HTERT RPE-1 (cell line): ENCODE measurements around the gene PKD2.
"Not testable (repeated sequence)": the region's sequence is repeated elsewhere in the genome, so short reads cannot be mapped to it uniquely, and the experiment has no call there.

ENCODE experiments used
- in situ Hi-C: fragments of 300-500 bp; cut with MboI; formaldehyde crosslinking; loops from 4 replicates; pipeline ENCODE4 v1.14.3; 2020; ENCODE audit warnings: low sequenced_read_pairs

PKD2 gene

DNA sequence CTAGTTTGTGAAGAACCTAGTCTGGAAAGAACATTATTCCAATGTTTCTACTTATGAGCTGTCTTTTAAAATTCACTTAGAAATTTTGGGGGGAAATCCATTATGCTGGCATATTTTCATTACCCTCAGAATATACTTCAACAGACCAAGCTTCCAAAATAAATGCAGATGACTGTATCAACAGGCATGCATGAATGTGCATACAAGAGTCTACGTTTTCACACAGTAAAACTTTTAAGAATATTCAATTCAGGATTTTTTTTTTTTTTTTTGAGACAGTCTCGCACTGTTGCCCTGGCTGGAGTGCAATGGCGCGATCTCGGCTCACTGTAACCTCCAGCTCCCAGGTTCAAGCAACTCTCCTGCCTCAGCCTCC, 101.3 kb downstream of the PKD2 start:
- in situ Hi-C loops: no loop called here

DNA sequence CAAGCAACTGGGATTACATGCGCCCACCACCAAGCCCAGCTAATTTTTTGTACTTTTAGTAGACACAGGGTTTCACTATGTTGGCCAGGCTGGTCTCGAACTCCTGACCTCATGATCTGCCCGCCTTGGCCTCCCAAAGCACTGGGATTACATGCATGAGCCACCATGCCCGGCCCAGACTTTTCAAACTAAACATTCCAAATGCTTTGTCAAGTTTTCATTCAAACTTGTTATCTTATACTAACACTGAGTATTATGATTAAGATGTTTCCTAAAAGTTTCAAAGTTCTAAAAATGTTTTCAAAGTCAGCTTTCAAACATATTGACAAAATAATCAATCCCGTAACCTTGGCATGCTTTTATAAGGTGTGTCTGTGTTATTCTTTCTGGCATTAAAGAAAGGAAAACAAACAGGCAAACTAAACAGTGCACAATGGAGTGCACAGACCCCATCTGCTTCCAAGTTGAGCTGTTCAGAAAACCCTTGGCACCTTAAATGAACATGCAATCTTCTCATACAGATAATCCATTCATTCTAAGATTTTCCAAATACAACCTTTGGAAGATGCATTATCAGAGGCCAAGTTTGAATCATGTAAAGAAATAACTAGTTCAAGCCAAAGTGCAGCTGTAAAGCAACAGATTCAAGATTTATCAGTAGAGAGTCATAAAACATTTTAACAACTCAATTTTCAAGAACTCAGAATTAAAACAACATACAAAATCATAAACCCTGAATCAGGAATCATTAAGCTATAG, 101.9 kb downstream of the PKD2 start:
- in situ Hi-C loops: no loop called here

- in situ Hi-C loops: no loop called here
Observed at GRCh38 chr4:88110826-88111225, 103.4 kb downstream of the PKD2 start.

GRCh38 chr4:88112856-88113255, 105.4 kb downstream of the PKD2 start:
- in situ Hi-C loops: no loop called here

GRCh38 chr4:88115587-88115986, 108.2 kb downstream of the PKD2 start:
- in situ Hi-C loops: no loop called here

GRCh38 chr4:88119943-88120342, 112.5 kb downstream of the PKD2 start:
- in situ Hi-C loops: no loop called here

- in situ Hi-C loops: not testable (repeated sequence)
Observed at GRCh38 chr4:88122260-88122659, 114.8 kb downstream of the PKD2 start.
